Measurements from ENCODE around the gene FNIP1. TPM values are rescaled to one million over a fixed set of nuclear protein-coding genes. Genes with fewer than 3 reads are reported as not detected.

The FNIP1 gene
- total and polyA plus RNA-seq, 9 of the 15 experiments (the other 6 are each of a cell fraction or from before 2014, with no cell fraction given) = 5.0 to 32.8 (median 18.4) TPM

- peak; percentile 67 for TF ChIP-seq ASH1L (IDR thresholded peaks at IDR 0.05; ENCODE audit: borderline replicate concordance, low read depth, partially characterized antibody)
- TF ChIP-seq ETV6 (IDR thresholded peaks at IDR 0.05; ENCODE audit: borderline replicate concordance in 1 of 2, low read depth in 2 of 2, low read length in 1 of 2) = peak in 1 of 2 experiments; percentile 63; a peak in 2 of 4 replicates
- TF ChIP-seq ETV6 (CRISPR knock-in tag; IDR thresholded peaks at IDR 0.05; ENCODE audit: borderline replicate concordance) = no peak
- TF ChIP-seq RBBP5 (IDR thresholded peaks at IDR 0.05; ENCODE audit: borderline replicate concordance, insufficient read depth, low read length, poor library complexity, severe bottlenecking) = peak; percentile 61
- peak; percentile 91; the same call in 1 of the 2 replicates for TF ChIP-seq GATAD2A (IDR thresholded peaks at IDR 0.05)
- no peak for TF ChIP-seq CHD1 (IDR thresholded peaks at IDR 0.05; ENCODE audit: low read length)
- TF ChIP-seq POLR2H (tag; IDR thresholded peaks at IDR 0.05; ENCODE audit: low read depth) = peak; percentile 93
- TF ChIP-seq SAP30 (IDR thresholded peaks at IDR 0.05; ENCODE audit: borderline replicate concordance, insufficient read depth, low read depth, low read length, poor library complexity, severe bottlenecking) = peak; percentile 76
- no peak; the same call in 1 of the 2 replicates for TF ChIP-seq JUN (IDR thresholded peaks at IDR 0.05; ENCODE audit: borderline replicate concordance, low read depth, low read length)
- no peak for TF ChIP-seq JUN (CRISPR knock-in tag; IDR thresholded peaks at IDR 0.05; ENCODE audit: borderline replicate concordance)
- no peak for TF ChIP-seq HDGF (IDR thresholded peaks at IDR 0.05)
- peak; percentile 81 for TF ChIP-seq BHLHE40 (IDR thresholded peaks at IDR 0.05; ENCODE audit: low read length)
- TF ChIP-seq TEAD4 (IDR thresholded peaks at IDR 0.05; ENCODE audit: low read length) = 0 out of 2 replicates have a peak, but pooled peaks have one; percentile 64
- no peak for TF ChIP-seq TEAD4 (CRISPR knock-in tag; IDR thresholded peaks at IDR 0.05; ENCODE audit: borderline replicate concordance)
- TF ChIP-seq HDAC8 (tag; IDR thresholded peaks at IDR 0.05) = no peak
- TF ChIP-seq ZNF79 (CRISPR knock-in tag; IDR thresholded peaks at IDR 0.05; ENCODE audit: low read depth) = no peak
- peak; percentile 96; a peak in 3 of 4 replicates for TF ChIP-seq ARNT (IDR thresholded peaks at IDR 0.05)
- no peak for TF ChIP-seq NCOA6 (IDR thresholded peaks at IDR 0.05)
- TF ChIP-seq ZNF707 (CRISPR knock-in tag; conservative IDR thresholded peaks at IDR 0.05) = no peak
- no peak for TF ChIP-seq ZBTB8A (IDR thresholded peaks at IDR 0.05; ENCODE audit: partially characterized antibody)
- TF ChIP-seq RBM25 (IDR thresholded peaks at IDR 0.05; ENCODE audit: low read depth, low read length, severe bottlenecking) = no peak
- no peak for TF ChIP-seq TAL1 (IDR thresholded peaks at IDR 0.05)
- TF ChIP-seq ZNF165 (CRISPR knock-in tag; IDR thresholded peaks at IDR 0.05; ENCODE audit: borderline replicate concordance) = no peak
- TF ChIP-seq JUNB (CRISPR knock-in tag; conservative IDR thresholded peaks at IDR 0.05) = no peak
- no peak for TF ChIP-seq KLF16 (IDR thresholded peaks at IDR 0.05)
- TF ChIP-seq CEBPG (CRISPR knock-in tag; IDR thresholded peaks at IDR 0.05) = 0 out of 2 replicates have a peak, but pooled peaks have one; percentile 40
- TF ChIP-seq CEBPG (tag; conservative IDR thresholded peaks at IDR 0.05 in 1 of 2, IDR thresholded peaks at IDR 0.05 in 1 of 2) = no peak
- TF ChIP-seq PPARD (CRISPR knock-in tag; IDR thresholded peaks at IDR 0.05) = no peak
- TF ChIP-seq NR2C2 (CRISPR knock-in tag; IDR thresholded peaks at IDR 0.05) = no peak
- TF ChIP-seq NR2C2 (tag; IDR thresholded peaks at IDR 0.05) = 0 out of 2 replicates have a peak, but pooled peaks have one; percentile 40
- TF ChIP-seq NFRKB (IDR thresholded peaks at IDR 0.05; ENCODE audit: low read depth) = peak; percentile 95; the same call in 1 of the 2 replicates
- peak; percentile 90 for TF ChIP-seq SUPT5H (IDR thresholded peaks at IDR 0.05)
These were observed 161.7 kb downstream of the FNIP1 start, which contains the start of gene RAPGEF6 (continued) for GRCh38 chr5:131634996-131635683.

Data from K562 (cell line).